ENCODE results near the gene HEXIM1. TPM values are rescaled to one million over a fixed set of nuclear protein-coding genes. Genes with fewer than 3 reads are reported as not detected.
"Not testable (repeated sequence)": the region's sequence is repeated elsewhere in the genome, so short reads cannot be mapped to it uniquely, and the experiment has no call there.

HEXIM1 gene
- polyA plus RNA-seq, 1 donor, result 22.7 TPM

DNA sequence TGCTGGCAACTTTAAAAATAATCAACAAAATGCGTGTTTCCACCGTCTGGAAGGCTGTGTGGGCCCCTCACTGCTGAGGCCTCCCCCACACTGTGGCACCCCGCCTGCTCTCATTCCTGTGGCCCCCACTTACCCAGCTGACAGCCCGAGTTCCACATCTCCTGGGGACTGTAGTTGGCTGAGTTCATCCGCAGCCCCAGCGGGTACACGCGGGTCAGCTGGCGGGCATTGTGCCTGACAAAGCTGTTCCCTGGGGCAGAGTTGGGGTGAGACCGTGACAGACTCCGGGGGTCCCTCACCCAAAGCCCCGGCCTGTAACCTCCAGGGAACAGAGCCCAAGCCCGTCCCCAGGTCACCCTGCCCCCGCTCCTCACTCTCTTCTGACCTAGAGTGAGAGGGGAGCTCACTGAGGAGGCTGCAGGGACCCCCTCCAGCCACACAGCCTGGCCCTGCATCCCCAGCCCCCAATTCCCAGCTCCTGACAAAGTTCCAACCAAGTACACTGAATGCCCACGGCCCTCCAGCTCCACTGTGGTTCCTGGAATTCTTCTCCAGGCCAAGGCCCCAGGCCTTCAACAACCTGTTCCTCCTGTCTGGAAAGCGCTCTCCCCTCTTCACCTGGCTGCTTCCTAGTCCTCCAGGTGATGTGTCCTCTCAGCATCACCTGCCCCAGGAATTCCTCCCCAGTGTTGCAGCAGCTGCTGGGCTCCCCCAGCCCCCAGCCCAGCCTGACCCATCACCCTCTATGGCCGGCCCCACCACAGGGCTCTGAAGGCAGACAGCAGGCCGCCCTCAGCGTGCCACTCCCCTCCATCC is 34.0 kb upstream of the HEXIM1 start:
- DNase-seq, result no peak

DNA sequence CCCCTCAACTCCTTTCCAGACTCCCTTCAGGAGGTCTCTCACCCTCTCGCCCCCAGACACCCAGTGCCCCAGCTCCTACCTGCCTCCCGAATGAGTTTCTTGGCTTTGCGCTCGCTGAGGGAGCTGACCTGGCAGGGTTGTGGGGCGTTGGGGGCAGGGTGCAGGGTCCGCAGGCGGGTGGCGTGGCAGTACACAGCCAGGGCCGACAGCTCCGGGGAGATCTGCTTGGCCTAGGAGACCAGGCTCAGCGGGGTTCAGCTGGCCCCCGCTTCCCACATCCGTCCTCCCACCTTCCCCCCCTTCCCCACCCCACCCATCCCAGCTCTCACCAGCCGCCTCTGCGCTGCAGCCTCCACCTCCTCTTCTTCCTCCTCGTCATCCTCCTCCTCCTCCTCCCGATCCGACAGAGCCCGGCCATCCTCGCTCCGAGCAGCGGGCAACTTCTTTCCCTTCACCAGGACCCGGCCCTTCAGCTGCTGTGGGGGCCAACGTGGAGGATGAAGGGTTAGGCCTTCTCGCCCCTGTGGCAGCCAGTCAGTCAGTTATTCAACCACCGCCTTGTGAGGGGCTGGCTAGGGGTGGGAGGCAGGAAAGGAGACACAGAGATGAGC is 33.2 kb upstream of the HEXIM1 start:
- DNase-seq, result no peak

DNA sequence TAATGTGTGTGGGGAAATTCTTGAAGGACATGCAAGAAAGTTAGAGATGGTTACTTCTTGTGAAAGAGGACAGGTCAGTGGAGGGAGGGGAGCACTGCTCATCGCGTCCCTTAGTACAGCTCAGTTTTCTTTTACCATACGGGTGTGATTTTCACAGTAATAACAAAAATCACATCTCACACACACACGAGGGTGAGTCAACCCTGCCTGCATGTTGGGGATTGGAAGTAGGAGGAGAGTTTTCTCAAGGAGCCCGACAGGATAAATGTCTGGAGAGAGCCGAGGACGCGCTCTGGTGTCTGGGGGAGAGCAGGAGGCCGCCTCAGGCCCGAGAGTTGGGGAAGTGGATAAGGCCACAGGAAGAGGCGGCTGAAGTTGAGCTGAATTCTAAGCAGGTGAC is 32.4 kb upstream of the HEXIM1 start:
- no peak for DNase-seq

DNA sequence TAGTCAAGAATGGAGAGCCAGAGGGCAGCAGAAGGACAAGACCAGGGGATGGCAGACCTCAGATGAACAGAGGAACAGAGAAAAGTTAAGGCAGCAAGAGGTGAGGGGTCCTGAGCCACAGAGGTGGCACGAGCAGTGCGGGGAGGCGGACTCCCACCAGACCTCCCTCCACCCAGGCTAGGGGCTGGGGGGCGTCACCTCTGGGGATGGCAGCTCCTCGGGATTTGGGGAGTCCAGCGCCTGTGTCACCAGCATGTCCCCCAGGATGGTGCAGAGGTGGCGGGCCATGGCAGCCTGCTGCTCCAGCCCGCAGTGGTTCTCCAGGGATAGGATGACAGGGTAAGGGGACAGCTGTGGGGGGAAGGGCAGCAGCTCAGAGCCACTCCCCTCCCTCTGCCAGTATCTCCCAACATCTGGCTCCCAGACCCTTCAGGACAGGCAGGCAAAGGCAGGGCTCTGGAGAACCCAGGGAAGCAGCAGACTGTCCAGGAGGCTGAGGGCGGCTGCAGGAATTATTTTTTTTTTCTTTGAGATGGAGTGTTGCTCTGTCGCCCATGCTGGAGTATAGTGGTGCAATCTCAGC is 31.8 kb upstream of the HEXIM1 start:
- DNase-seq, result no peak

DNA sequence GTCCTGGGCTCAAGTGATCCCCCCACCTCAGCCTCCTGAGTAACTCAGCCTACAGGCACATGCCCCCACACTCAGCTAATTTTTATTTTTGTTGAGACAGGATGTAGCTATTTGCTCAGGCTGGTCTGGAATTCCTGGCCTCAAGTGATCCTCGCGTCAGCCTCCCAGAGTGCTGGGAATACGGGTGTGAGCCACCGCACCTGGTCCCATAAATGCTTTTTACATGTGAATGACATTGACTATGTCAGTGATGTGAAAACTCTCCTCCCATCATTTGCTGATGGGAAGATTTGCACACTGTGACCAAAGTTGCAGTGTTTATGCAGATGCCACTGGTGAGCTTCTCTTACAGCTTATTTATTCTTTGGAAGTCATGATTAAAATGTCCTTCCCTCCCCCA is 30.9 kb upstream of the HEXIM1 start:
- DNase-seq, result no peak

DNA sequence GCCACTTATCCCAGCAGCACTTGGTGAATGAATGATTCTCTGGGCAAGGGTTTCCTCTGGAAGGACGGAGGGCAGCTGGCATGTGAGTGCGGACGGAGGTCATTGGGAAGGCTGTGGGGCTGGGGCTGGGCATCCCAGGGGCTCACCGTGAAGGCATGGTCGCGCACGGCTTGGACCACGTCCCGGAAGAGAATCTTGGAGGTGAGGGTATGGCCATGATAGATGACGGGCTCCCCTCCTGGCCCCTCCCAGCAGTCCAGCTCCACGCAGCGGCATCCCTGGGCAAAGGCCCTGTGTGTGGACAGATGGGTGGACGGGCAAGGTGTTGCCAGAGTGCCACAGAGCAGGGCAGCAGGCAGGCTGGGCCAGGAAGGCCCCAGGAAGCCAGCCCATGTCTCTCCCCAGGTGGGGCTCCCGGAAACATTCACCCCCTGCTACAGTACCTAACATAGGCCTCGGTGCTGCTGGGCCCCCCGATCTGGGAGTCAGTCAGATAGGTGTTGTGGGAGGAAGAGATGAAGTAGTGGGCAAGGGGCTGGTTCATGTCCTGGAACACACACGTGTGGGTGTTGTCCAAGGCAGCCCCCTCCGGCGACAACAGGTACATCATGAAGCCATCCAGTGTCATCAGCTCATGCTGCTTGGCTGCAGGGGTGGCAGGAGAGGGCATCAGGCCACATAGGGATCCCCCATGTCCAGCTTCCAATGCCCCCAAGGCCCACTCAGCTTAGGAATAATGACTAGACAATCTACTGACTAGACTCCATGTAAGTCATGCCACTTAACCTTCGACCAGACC is 30.2 kb upstream of the HEXIM1 start:
- no peak for DNase-seq

DNA sequence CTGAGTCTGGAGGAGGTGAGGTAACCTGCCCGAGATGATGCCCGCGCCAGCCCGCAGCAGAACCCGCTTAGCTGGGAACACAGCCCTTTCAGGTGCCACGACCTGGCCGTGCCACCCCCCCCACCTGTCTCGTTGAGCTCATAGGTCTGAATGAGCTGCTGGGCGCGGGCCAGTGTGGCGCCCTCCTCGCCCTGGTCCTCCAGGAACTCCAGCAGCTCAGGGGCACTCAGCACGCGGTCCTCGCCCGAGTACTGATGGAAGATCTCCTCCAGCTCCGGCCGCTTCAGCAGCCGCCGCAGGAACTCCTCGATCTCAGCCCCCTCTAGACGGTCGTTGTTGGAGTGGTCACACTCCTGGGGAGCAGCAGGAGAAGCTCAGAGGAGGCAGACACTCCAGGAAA is 29.6 kb upstream of the HEXIM1 start:
- DNase-seq, result no peak

DNA sequence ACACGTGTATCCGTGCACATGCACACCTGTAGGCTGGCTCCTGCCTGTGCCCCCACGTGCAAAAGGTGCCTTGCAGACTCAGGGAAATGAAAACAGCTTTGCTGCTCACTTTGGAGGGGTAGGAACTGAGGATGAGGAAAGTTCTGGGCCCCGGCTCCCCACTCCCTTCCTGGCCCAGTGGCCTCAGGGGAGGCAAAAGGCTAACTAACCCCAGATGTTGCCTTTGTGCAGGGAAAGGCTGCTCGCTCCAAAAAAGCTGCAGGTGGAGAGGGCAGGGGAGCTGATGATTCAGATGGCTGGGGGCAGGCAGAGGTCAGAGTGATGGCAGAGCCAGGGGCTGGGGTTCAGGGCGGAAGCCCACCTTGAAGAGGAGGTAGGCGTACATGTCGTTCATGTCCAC is 28.3 kb upstream of the HEXIM1 start:
- DNase-seq, result no peak

DNA sequence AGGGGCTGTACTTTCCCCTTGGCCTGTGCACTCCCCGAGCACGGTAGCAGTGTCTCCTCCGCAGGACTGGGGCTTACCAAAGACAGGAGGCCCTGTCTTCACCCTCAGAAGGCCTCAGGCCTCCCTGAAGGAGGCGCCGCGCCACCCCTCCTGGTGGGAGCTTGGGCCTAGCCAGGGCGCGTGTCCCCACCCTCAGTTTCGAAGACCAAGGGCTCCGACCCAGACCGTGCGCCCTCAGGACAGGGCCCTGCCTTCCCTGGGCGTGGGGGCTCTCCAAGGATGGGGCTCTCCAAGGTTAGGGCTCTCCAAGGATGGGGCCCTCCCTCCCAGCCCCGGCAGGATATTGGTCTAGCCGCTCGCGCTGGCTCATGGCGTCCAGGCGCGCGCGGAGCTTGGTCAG is 27.7 kb upstream of the HEXIM1 start:
- no peak for DNase-seq

DNA sequence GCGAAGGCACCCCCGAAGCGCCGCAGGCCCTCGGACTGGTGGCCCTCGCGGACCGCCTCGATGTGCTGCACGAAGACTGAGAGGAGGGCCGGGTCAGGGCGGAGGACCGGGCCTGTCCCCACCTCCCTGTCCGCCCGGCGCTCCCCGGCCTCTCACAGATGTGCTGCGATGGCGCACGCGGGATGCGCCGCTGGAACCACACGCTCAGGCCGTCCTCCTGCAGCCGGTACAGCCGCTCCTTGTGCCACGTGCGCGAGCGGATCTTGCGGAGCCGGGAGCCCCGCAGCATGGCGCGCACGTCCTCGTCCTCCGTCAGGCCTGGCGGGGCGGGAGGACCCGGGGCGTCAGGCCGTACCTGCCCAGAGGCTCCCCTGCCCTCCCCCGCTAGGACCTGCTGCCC is 27.2 kb upstream of the HEXIM1 start:
- DNase-seq, result no peak

DNA sequence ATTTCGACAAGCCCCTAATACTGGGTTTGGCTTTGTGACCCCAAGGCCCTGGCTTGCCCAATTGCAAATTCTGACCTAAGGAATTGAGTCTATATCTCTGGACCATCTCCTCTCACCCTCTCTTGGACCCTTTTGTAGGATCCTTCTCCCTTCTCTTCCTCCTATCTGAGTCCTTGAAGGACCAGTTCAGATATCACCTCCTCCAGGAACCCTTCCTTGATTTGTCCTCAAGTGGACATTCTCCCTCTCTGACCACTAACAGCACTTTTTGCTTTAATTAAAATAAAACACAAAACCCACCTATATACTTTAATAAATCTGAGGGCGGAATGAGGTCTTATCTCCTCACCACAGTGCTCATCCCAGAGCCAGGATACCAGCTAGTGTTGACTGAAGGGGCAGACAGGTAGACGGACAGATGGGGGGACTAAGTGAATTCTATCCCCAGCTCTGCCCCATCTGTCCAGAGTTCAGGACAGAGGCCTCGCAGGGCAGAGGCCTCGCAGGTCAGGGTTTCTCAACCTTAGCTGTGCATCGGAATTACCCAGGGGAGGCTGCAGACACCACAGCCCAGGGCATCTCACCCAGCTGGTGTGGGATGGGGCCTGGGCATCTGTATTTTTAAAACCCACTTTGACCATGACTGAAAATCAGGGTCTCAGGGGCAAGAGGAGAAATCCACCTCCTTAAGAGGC is 25.1 kb upstream of the HEXIM1 start:
- no peak for DNase-seq

DNA sequence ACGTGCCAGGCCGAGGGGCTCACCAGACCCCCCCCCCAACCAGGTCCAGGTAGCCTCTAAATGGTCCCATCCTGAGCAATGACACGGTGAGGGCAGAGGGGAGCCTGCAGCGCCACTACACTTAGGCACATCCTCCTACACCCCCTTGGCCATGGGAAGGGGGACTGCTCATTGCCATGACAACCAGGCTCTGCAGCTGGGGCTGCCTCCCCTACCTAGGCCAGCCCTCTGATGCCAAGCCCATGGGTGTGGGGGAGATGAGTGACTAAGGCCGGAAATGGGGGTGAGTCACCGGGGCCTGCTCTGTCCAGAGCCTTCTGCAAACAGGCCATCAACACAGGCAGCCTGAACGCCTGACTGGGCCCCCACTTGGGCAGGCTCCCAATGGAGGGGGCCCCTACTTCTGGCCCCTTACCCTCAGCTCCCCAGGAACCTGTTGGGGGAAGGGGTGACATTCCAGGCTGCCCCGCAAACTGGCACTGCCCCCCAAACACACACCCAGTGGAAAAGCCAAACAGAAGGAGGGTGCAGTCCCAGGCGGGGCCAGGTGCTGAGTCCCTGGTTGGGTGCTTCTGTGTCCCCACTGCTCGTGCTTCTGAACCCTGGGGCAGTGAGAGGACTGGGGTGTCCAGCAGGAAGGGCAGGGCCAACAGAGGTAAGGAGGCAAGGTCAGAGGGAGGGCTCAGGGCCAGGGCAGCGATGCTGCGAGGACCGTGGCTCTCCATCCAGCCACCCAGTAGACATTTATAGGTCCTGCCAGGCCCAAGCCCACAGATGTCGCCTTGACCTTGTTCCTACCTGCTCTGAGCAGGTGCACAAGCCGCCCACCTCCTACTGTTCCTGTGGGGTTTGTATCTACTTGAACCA is 24.1 kb upstream of the HEXIM1 start:
- DNase-seq, result no peak

DNA sequence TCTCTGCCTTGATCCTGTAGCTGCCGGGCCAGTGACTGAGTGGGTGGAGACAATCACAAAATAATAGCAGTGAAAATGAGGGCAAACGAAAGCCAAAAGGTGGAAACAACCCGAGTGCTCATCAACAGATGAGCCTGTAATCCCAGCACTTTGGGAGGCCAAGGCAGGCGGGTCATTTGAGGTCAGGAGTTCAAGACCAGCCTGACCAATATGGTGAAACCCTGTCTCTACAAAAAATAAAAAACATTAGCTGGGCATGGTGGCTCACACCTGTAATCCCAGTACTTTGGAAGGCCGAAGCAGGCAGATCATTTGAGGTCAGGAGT is 23.5 kb upstream of the HEXIM1 start:
- not testable (repeated sequence) for DNase-seq

DNA sequence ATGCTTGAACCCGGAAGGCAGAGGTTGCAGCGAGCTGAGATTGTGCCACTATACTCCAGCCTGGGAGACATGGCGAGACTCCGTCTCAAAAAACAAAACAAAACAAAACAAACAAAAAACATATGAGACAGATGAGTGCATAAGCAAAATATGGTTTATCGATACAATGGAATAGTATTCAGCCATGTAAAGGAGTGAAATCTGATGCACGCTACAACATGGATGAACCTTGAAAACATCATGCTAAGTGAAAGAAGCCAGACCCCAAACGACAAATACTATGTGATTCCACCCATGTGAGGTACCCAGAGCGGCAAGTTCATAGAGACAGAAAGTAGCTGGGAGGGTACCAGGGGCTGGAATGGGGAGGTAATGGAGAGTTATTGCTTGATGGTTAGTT is 22.8 kb upstream of the HEXIM1 start:
- no peak for DNase-seq

DNA sequence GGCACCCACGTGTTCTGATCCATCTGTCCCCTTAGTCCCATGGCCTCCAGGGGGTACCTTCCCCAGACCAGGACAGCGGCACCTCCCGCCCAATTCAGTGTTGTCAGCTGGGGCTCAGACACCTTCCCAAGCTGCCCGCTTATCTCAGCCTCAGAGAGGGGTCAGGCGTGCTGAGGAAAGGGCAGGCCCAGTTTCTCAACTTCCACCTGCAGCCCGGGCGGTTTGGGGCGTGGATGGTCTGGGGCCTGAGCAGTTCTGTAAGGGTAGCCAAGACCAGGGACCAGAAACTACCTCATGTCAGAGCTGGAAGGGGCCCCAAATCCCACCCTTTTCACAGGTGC is 21.1 kb upstream of the HEXIM1 start:
- DNase-seq, result no peak

DNA sequence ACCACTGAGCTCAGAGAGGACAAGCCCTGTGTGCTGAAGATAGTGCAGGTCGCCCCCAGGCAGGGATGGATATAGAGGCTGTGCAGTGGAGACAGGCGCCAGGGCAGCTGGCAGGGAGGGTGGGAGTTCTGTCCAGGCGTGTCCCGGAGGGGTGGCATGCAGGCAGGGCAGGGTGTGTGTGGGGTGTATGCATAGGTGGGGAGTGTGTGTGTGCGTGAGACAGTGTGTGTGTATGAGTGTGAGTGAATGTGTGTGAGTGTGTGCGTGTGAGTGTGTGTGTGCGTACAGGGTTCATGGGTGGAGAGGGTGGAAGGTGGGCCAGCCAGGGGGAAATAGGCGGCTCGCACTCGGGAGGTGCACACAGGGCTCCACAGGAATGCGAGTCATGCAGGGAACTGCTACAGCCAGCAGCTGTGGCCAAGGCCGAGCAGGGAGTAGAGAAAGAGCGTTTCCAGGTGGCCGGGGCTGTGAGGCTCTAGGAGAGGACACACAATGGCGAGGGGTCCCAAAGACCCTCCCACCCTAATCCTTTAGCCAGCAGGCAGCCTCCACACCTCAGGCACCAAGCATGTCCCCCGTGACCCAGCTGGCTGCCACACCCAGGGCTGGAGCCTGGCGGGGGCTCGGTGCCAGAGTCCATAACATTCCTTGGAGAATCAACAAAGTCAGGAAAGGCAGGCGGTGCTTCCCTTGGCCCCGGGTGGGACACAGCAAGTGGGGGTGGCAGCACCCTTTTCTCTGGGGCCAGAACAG is 20.6 kb upstream of the HEXIM1 start:
- DNase-seq, result no peak

DNA sequence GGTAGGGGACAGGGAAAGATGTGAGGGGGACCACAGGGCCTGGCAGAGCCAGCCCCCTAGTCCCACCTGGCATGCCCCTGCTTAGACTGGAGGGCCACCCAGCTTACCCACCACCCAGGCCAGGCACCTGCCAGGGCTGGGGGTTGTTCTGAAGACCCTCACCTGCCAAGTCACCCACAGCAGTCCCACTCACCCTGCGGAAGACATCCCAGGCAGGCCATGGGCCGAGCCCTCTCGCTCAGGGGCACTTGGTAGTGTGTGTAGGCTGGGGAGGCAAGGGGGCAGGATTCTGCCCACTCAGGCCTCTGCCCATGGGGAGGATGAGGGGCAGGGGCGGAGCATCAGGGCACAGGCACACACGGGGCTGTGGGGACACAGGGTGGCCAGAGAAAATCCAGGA is 19.9 kb upstream of the HEXIM1 start:
- no peak for DNase-seq

DNA sequence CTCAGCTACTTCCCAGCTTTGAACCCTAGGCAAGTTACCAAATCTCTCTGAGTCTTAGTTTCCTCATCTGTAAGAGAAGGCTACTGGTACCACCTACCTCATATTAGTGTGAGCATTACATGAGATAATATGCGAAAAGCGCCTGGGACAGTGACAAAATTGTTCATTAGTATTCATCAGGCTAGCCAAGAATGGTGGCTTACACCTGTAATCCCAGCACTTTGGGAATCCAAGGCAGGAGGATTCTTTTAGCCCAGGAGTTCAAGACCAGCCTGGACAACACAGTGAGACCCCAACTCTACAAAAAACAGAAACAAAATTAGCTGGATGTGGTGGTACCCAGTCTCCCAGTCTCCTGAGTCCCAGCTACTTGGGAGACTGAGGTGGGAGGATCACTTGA is 19.3 kb upstream of the HEXIM1 start:
- no peak for DNase-seq

DNA sequence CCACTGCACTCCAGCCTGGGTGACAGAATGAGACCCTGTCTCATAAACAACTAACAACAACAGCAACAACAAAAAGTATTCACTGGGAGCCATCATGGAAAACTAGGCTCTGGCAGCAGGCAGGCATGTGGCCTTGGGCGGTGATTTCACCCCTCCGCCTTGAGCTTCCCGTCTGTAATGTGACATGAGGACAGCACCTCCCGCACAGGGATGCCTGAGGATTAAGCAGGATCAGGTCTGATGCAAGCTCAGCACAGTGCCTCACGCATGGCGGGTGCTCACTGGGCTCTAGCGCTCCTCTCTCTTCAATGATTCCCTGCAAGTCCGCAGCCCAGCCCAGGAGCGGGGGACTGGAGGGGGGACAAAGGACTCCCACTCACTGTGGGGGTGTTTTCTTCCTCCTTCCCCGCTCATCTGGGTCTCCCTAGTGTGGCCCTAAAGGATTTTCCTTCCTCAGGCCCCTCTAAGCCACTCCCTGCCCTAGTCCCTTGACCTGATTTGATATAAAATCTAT is 18.8 kb upstream of the HEXIM1 start:
- no peak for DNase-seq

DNA sequence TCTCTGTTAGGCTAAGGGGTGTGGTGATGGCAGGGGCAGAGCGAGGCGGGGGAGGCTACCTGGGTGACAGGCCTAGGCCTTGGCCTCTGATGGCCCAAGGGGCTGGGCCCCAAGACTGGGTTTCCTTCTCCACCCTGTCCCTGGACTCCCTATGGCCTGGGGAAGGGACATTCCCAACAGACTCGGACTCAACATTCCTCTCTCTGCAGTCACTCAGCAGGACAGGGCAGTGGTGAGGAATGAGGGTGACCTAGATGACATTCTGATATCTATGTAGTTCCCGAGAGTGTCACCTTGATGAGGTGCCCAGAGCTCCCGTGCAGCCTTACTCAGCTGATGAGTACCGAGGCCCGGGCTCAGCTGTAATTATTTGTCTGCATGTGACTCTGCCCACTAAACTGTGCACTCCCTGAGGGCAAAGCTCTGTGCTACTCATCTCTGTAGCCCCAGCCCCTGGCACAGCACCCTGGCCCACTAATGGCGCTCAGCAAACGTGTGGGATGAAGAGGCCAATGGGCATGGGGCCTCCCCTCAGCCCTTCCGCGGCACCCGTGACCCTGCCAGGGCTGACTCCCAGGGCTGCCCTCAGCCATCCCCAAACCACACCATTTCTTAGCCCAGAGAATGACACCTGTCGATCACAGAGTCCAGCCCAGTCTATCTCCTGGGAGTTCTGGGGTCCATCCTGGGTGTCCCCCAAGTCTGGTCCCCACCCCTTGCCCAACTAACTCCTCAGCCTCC is 18.2 kb upstream of the HEXIM1 start:
- DNase-seq, result no peak
